Bone marrow (tissue), 2 donors: Measurements from ENCODE around the gene SS18L1.

Experiments
- DNase-seq, 2 donors: peaks; one replicate each; lab custom pipeline; 2025; lab: John Stamatoyannopoulos, UW

The SS18L1 gene

GRCh38 chr20:62120365-62120762, 23.2 kb upstream of the SS18L1 start:
- DNase-seq, result no peak

GRCh38 chr20:62120990-62121775, 22.4 kb upstream of the SS18L1 start:
- peak in 1 of 2 donors; percentile 54 for DNase-seq

GRCh38 chr20:62121776-62122653, 21.6 kb upstream of the SS18L1 start, which contains the start of gene LSM14B:
Gene LSM14B (plus strand): TSS chr20:62122475. CDS start chr20:62122667, 192 bp downstream.
- DNase-seq, result peak; percentile 86 to 87

DNA sequence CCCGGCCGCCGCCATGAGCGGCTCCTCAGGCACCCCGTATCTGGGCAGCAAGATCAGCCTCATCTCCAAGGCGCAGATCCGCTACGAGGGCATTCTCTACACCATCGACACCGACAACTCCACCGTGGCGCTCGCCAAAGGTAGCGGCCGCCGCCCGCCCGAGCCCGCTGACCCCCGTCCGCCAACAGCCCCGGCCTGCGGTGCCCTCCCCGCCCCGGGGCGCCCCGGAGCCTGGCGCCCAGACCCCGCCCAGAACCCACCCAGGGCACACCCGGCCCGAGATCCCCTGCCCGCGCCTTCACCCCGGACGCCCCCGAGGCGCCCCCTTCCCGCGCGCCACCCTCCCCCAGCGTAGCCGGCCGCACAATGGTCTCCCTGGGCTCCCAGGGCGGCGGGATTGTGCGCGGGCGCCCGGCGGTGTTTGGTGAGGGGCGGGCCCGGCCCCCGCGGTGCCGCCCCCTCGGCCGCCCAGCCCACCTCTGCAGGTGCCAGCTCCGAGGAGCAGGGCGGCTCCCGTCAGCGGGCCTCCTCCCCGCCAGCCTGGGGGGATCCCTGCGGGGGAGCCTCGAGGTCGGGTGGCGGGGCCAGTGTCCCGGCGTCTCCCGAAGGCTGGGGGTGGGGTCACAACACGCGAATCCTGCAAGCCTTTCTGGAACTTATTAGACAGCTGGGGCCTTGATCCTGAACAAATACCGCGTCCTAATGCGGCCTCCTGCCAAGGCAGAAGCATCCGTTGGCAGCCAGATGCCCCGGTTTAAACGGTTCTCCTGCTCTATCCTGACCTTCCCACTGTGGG, 20.7 kb upstream of the SS18L1 start:
- no peak for DNase-seq

DNA sequence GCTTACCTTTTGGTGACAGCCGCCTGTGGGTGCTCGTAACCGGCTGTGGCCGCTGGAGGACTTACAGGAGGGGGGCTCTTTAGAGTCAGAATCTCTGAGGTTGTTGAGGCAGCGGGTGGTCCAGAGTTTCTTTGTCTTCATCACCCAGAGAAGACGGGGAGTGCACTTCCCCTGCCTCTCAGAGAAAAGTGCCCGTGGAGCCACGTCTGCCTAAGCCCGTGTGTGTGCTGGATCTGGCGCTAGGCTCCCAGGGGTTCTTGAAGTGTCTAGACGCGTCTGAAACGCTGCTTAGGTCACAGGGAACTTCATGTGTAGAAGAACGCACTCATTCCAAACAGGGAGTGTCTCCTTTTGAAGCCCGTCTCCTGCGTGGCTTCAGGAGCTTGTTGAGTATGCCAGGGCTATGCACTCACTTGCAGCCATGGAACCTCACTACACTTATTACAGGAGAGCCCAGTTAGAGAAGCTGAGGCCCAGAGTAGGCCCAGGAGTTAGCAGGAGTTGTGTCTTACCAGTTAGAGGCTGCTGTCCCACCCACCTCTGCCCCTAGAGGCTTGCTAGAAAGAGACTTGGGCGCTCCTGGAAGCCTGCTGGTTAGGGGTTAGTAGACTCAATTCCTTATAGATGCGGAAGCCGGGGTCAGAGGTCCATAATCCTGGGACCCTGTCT, 20.0 kb upstream of the SS18L1 start:
- no peak for DNase-seq

DNA sequence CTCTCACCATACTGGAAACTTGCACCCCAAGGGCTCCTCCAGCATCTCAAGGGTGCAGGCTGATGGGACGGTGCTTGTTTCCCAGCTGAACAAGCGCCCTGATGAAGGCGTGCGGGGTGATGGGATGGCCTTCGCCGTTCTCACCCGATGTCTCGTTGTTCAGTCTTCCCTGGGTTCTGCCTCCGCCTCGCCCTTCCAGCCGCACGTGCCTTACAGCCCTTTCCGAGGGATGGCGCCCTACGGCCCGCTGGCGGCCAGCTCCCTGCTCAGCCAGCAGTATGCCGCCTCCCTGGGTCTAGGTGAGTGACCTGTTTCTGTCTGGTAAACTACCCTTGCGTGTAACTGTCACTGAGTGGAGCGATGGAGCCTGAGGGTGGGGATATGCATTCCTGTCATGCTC, 17.4 kb upstream of the SS18L1 start:
- no peak for DNase-seq

GRCh38 chr20:62127799-62128198, 15.8 kb upstream of the SS18L1 start:
- no peak for DNase-seq

GRCh38 chr20:62128502-62128901, 15.1 kb upstream of the SS18L1 start:
- DNase-seq, result no peak

GRCh38 chr20:62129731-62130531, 13.6 kb upstream of the SS18L1 start:
- no peak for DNase-seq

DNA sequence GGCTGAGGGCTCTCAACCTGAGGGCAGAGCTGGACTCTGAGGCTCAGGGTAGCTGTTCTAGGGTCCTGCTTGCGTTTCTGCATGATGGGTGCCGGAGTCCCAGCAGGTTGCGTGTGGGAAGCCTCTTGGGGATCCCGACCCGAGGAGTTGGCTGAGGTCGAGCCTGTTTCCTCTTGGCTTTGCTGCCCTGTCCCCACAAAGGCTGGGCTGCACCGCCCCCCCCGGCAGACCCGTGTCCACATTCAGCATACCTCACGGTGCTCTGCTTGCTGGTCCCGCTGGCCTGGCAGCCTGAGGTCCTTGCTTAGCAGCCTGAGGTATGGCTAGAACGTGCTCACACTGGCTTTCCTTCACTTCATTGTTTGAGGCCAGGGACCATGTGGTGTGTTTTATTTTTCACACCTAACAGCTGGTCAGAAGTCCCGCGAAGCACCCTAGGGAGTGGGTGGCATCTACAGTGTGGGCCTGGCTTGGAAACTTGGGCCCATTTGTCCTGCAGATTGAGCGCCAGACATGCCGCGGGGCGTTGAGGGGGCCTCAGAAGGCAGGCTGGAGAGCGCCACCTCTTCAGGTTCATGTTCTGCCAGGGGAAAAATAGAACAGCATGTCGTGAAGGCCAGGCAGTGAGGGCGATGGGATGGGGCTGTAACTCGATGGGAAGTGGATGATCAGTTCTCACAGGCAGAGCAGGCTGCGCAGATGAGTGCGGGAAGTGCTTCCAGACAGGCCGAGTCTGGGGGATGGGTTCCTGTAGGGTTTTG, 11.8 kb upstream of the SS18L1 start:
- no peak for DNase-seq

DNA sequence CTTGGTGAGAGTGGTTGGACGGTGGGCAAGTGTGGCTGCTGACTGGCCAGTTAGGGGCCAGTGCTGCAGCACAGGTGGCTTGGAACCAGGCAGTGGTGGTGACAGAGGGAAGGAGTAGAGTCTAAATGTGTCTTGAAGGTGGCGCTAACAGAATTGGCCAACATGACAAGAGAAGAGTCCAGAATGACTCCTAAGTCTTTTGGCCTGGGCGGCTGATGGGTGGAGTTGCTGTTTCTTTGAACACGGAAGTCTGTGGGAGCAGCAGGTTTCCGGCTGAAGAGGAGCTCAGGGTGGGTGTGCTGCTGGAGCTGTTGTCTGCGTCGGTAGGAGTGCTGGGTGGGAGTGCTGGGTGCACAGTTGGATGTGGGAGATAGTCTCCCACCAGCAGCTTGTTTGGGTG, 11.1 kb upstream of the SS18L1 start:
- DNase-seq, result no peak

- DNase-seq, result no peak
Measured at GRCh38 chr20:62133051-62133845, 10.3 kb upstream of the SS18L1 start.

DNA sequence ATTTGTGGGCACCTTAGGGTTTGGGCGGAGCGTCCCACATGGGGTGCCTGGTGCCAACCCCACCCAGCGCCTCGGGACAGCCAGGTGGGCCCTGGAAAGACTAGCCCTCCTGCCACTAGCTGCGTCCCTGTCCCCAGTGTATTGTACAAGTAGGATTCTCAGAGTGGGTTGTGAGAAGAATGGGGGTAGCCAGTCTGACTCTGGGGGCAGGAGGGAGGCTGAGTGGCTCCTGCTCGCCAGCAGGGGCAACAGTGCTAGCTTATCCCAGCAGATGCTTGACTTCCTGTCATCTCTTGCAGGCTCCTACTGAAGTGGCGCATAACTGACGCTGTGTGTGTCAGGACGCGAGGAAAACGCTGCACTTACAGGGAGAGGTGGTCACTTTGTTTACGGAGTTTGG, 9.7 kb upstream of the SS18L1 start:
- no peak for DNase-seq

DNA sequence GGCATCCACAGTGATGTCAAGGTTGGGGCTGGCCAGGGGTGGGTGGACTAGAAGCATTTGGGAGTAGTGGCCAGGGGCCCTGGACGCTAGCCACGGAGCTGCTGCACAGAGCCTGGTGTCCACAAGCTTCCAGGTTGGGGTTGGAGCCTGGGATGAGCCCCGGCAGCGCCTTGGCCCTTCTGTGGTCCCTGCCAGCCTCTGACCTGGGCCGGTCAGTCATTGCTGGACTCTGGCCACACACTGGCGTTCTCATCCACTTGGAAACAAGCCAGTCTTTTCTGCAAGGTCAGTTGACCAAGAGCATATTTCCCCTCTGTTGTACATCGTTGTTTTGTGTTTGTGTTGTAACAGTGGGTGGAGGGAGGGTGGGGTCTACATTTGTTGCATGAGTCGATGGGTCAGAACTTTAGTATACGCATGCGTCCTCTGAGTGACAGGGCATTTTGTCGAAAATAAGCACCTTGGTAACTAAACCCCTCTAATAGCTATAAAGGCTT, 8.8 kb upstream of the SS18L1 start:
- DNase-seq, result no peak

DNA sequence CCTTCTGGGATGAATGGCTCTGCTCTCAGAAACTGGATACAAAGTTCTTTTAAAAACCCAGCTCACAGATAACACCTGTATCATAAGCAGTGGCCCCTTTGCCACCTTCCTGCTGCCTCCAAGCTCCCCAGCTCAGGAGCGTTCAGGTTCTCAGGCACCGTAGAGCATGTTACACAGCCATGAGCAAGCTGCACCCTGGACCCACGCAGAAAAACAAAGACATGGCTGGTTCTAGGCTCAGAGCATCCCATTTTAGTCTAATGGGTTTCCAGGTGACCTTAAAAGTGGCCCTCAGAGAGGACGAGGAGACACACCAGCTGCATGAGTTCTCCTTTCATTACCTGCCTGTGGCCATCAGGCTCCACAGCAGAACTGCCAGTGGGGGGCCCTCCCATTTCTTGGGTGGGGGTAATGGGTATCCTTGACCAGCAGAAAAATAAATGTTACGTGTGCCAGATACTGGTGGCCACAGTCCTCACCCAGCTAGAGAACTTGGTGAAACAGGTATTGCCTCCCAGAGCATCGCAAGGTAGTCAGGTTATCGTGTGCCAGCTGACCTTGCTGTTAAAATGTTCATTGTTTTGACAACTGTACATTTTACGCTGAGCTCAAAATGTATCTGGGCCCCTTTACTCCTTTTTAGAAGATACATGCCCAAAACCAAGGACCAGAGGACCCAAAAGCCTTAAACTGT, 7.8 kb upstream of the SS18L1 start:
- DNase-seq, result no peak

GRCh38 chr20:62136283-62137091, 7.1 kb upstream of the SS18L1 start:
- peak; percentile 10 to 15 for DNase-seq

DNA sequence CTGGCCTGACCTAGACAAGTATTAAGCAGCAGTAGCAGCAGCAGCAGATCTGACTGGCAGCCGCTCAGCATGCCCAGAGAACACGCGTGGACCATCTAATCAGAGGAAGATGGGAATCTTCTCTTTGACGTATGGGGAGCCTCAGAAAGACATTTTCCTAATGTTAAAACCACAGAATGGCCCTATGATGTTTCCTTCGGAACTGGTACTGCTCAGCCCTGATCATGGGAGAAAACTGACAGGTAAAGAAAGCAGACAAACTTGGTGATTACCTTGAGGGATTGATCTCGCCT, 6.5 kb upstream of the SS18L1 start:
- no peak for DNase-seq
